ENCODE results near the gene EML6.

The EML6 gene

GRCh38 chr2:54708584-54709335 lies 14.7 kb upstream of the EML6 start:
- no peak for DNase-seq

- no peak for DNase-seq
Observed at GRCh38 chr2:54709336-54709809, 14.1 kb upstream of the EML6 start.

GRCh38 chr2:54710216-54710615 lies 13.2 kb upstream of the EML6 start:
- DNase-seq, result no peak

- DNase-seq, result no peak
Observed at GRCh38 chr2:54712516-54712915, 10.9 kb upstream of the EML6 start.

GRCh38 chr2:54714996-54715395 lies 8.5 kb upstream of the EML6 start:
- no peak for DNase-seq

- DNase-seq, result no peak
Observed at GRCh38 chr2:54716375-54716774, 7.1 kb upstream of the EML6 start.

- no peak for DNase-seq
Observed at GRCh38 chr2:54720563-54720962, 2.9 kb upstream of the EML6 start.

- no peak for DNase-seq
Observed at GRCh38 chr2:54722641-54723040, 821 bp upstream of the EML6 start.

GRCh38 chr2:54723996-54724559 lies 616 bp downstream of the EML6 start:
- peak; percentile 12 for DNase-seq

GRCh38 chr2:54724560-54725342 lies 1.3 kb downstream of the EML6 start:
- DNase-seq, result peak; percentile 4

- no peak for DNase-seq
Observed at GRCh38 chr2:54725343-54726099, 2.1 kb downstream of the EML6 start.

GRCh38 chr2:54726431-54726830 lies 3.0 kb downstream of the EML6 start:
- DNase-seq, result no peak

- no peak for DNase-seq
Observed at GRCh38 chr2:54726940-54727339, 3.5 kb downstream of the EML6 start.

GRCh38 chr2:54728669-54729120 lies 5.2 kb downstream of the EML6 start:
- no peak for DNase-seq

- DNase-seq, result no peak
Observed at GRCh38 chr2:54735636-54736035, 12.2 kb downstream of the EML6 start.

- no peak for DNase-seq
Observed at GRCh38 chr2:54738281-54738680, 14.8 kb downstream of the EML6 start.

- DNase-seq, result no peak
Observed at GRCh38 chr2:54740333-54740732, 16.9 kb downstream of the EML6 start.

- no peak for DNase-seq
Observed at GRCh38 chr2:54741250-54741649, 17.8 kb downstream of the EML6 start.

GRCh38 chr2:54750040-54750439 lies 26.6 kb downstream of the EML6 start:
- DNase-seq, result no peak

- no peak for DNase-seq
Observed at GRCh38 chr2:54752439-54752838, 29.0 kb downstream of the EML6 start.

GRCh38 chr2:54755641-54756326 lies 32.3 kb downstream of the EML6 start:
- no peak for DNase-seq

GRCh38 chr2:54757500-54757899 lies 34.0 kb downstream of the EML6 start:
- DNase-seq, result no peak
